HepG2 (cell line): ENCODE results near the gene PRKCD. TPM values are rescaled to one million over a fixed set of nuclear protein-coding genes. Genes with fewer than 3 reads are reported as not detected.
A peak's percentile ranks its signal among the peaks of the same experiment; 100 is the strongest.

Source experiments
- ATAC-seq: fragments of 200-7000 bp; cut with Tn5 transposase; 3 replicates; pipeline ENCODE4 v1.9.1; 2020; ENCODE audit warnings: mild to moderate bottlenecking, moderate library complexity
- BruUV-seq: library from RNA; stranded (reverse); fragments of 400-500 nt; replicated peaks from 2 replicates; lab custom pipeline; 2021; lab: Mats Ljungman, UMichigan
- CTCF ChIA-PET: fragments of 300-600 bp; formaldehyde crosslinking; extraction: SDS; loops from one replicate; lab custom pipeline; 2021; ENCODE audit warnings: low total read pairs, inconsistent platforms, low intra/inter-chr PET ratio; lab: Yijun Ruan, JAX
- POLR2A ChIA-PET: fragments of 350-600 bp; sonication (Branson Sonifier 250); formaldehyde crosslinking; loops from one replicate; lab custom pipeline; 2020; ENCODE audit warnings: antibody characterized with exemption, inconsistent platforms; lab: Yijun Ruan, JAX
- DNase-seq: peaks from one replicate; pipeline ENCODE4 v3.0.0-alpha.2; 2015; ENCODE audit warnings: low spot score
- FAIRE-seq: peaks from 3 replicates; lab custom pipeline; 2011; peaks lifted over from hg19 to GRCh38; lab: Jason Lieb, UNC
- H2AFZ ChIP-seq: one replicate; pipeline ENCODE4 v1.6.1; 2011; ENCODE audit warnings: low read length, inconsistent platforms
- H3K27ac ChIP-seq: fragments of 300-600 bp; 3 replicates; pipeline ENCODE4 v1.8.0; 2011; ENCODE audit warnings: mixed run types, mild to moderate bottlenecking, mixed read lengths, low read length, inconsistent platforms; ENCODE audit not compliant: insufficient read depth; ENCODE audit errors: extremely low read length
- H3K27me3 ChIP-seq, 2 experiments: fragments of 200-600 bp in 1 of 2; 2 replicates in 1 of 2; 3 replicates in 1 of 2; pipeline versions ENCODE4 v1.6.0 to v1.8.0; 2011; ENCODE audit warnings: low read length in 2 of 2, mild to moderate bottlenecking in 2 of 2, moderate library complexity in 2 of 2, inconsistent platforms in 1 of 2; ENCODE audit not compliant: insufficient read depth in 2 of 2, control insufficient read depth in 1 of 2
- H3K36me3 ChIP-seq, 2 experiments: fragments of 200-600 bp in 1 of 2; replicated peaks in 1 of 2; 2 replicates in 1 of 2; 3 replicates in 1 of 2; pipeline versions ENCODE4 v1.5.1 to v1.8.0; 2011; ENCODE audit warnings: low read length in 2 of 2, inconsistent platforms in 1 of 2; ENCODE audit not compliant: insufficient read depth in 2 of 2, control insufficient read depth in 1 of 2
- H3K4me1 ChIP-seq: 2 replicates; pipeline ENCODE4 v1.5.1; 2012; ENCODE audit warnings: low read length, inconsistent platforms; ENCODE audit not compliant: insufficient read depth
- H3K4me2 ChIP-seq: 2 replicates; pipeline ENCODE4 v1.6.0; 2011; ENCODE audit warnings: low read depth, low read length, inconsistent platforms
- H3K4me3 ChIP-seq, 3 experiments: fragments of 200-600 bp in 1 of 3; sonication (generic), shearing (Covaris generic) in 1 of 3; replicated peaks in 1 of 3; 2 replicates each; pipeline ENCODE4 v1.5.1; 2011 to 2016; ENCODE audit warnings: low read length in 3 of 3, inconsistent platforms in 2 of 3, low read depth in 2 of 3, mild to moderate bottlenecking in 2 of 3, control low read depth in 1 of 3, mixed read lengths in 1 of 3; ENCODE audit not compliant: insufficient read depth in 1 of 3
- H3K79me2 ChIP-seq: one replicate; pipeline ENCODE4 v1.6.1; 2011; ENCODE audit warnings: low read length, inconsistent platforms; ENCODE audit not compliant: insufficient read depth
- H3K9ac ChIP-seq: 2 replicates; pipeline ENCODE4 v1.6.0; 2011; ENCODE audit warnings: mild to moderate bottlenecking, low read depth, low read length, inconsistent platforms; ENCODE audit not compliant: insufficient read depth
- H3K9me3 ChIP-seq: 2 replicates; pipeline ENCODE4 v1.5.1; 2012; ENCODE audit warnings: mild to moderate bottlenecking, low read length
- H4K20me1 ChIP-seq: 2 replicates; pipeline ENCODE4 v1.6.0; 2011; ENCODE audit warnings: inconsistent platforms, mild to moderate bottlenecking, low read length, moderate library complexity; ENCODE audit not compliant: insufficient read depth
- CTCF ChIP-seq: sonication (generic); formaldehyde crosslinking; IDR thresholded peaks from 2 replicates; pipeline ENCODE4 v1.5.0; 2020; ENCODE audit warnings: mild to moderate bottlenecking, missing genetic modification reagents, moderate library complexity
- HDAC1 ChIP-seq: sonication (generic); formaldehyde crosslinking; IDR thresholded peaks from 2 replicates; pipeline ENCODE4 v1.5.1; 2020; ENCODE audit warnings: mild to moderate bottlenecking, missing genetic modification reagents
- KLF16 ChIP-seq, 2 experiments: sonication (generic) in 1 of 2; formaldehyde crosslinking in 1 of 2; IDR thresholded peaks; 2 replicates each; pipeline versions ENCODE4 v1.6.1 to v1.8.0; 2016 to 2023; ENCODE audit warnings: missing genetic modification reagents in 2 of 2, missing compliant biosample characterization in 1 of 2
- POGK ChIP-seq: sonication (generic); formaldehyde crosslinking; conservative IDR thresholded peaks from 2 replicates; pipeline ENCODE4 v1.8.0; 2022; ENCODE audit warnings: mild to moderate bottlenecking, moderate library complexity, missing genetic modification reagents
- TSC22D2 ChIP-seq: sonication (generic); formaldehyde crosslinking; IDR thresholded peaks from 2 replicates; pipeline ENCODE4 v1.5.1; 2020; ENCODE audit warnings: missing genetic modification reagents, mild to moderate bottlenecking, borderline replicate concordance
- ZFP41 ChIP-seq: sonication (generic); formaldehyde crosslinking; IDR thresholded peaks from 2 replicates; pipeline ENCODE4 v1.4.0; 2020; ENCODE audit warnings: mild to moderate bottlenecking, missing genetic modification reagents, borderline replicate concordance
- ZNF75D ChIP-seq: sonication (generic); formaldehyde crosslinking; IDR thresholded peaks from 2 replicates; pipeline ENCODE4 v1.8.1; 2023; ENCODE audit warnings: missing genetic modification reagents, mild to moderate bottlenecking, borderline replicate concordance
- ZNF777 ChIP-seq: sonication (generic); formaldehyde crosslinking; IDR thresholded peaks from 2 replicates; pipeline ENCODE4 v1.4.0; 2020; ENCODE audit warnings: missing genetic modification reagents
- WGBS: methylation state at CpG from one replicate; pipeline ENCODE4 v1.1.6; 2017; ENCODE audit warnings: low lambda C conversion rate; 5-methylcytosine and 5-hydroxymethylcytosine counted together
- in situ Hi-C: cut with HindIII; loops from 2 replicates; pipeline ENCODE4 v1.10.0; 2017; ENCODE audit warnings: low pct_unique_long_range_greater_than_20kb; ENCODE audit not compliant: extremely low pct_ligation_motif_present
- intact Hi-C: fragments of 100-400 bp; cut with micrococcal nuclease; formaldehyde crosslinking; loops from one replicate; pipeline ENCODE4 v1.10.0; 2022; ENCODE audit not compliant: unreplicated experiment
- polyA plus RNA-seq, 8 experiments: library from polyadenylated mRNA; depleted of rRNA in 3 of 8; stranded (reverse) in 7 of 8; unstranded in 1 of 8; fragments of >200 nt; fragmentation: Illumina TruSeq in 4 of 8; extraction: Trizol in 4 of 8; gene quantifications; 2 replicates each; pipeline versions ENCODE4 v1.2.1 to v1.2.3, GENCODE V29; 2011 to 2016; ENCODE audit warnings: low read depth in 4 of 8, missing spikeins in 1 of 8, mixed read lengths in 1 of 8; ENCODE audit not compliant: insufficient read depth in 1 of 8
- total RNA-seq, 5 experiments: library from RNA; depleted of rRNA; stranded (reverse); fragments of >200 nt; fragmentation: Illumina TruSeq; extraction: Trizol; gene quantifications; 2 replicates each; pipeline ENCODE4 v1.2.3, GENCODE V29; 2016; ENCODE audit warnings: low read depth in 1 of 5
- TF ChIP-seq, protein P1 (sequence below): sonication (generic); formaldehyde crosslinking; IDR thresholded peaks from 2 replicates; pipeline ENCODE4 v1.5.1; 2020; ENCODE audit warnings: mild to moderate bottlenecking, missing genetic modification reagents, moderate library complexity

The PRKCD gene
- total and polyA plus RNA-seq, 2 of the 13 experiments (the other 11 are each of a cell fraction or from before 2014, with no cell fraction given) = 1.6 to 40.7 TPM

DNA sequence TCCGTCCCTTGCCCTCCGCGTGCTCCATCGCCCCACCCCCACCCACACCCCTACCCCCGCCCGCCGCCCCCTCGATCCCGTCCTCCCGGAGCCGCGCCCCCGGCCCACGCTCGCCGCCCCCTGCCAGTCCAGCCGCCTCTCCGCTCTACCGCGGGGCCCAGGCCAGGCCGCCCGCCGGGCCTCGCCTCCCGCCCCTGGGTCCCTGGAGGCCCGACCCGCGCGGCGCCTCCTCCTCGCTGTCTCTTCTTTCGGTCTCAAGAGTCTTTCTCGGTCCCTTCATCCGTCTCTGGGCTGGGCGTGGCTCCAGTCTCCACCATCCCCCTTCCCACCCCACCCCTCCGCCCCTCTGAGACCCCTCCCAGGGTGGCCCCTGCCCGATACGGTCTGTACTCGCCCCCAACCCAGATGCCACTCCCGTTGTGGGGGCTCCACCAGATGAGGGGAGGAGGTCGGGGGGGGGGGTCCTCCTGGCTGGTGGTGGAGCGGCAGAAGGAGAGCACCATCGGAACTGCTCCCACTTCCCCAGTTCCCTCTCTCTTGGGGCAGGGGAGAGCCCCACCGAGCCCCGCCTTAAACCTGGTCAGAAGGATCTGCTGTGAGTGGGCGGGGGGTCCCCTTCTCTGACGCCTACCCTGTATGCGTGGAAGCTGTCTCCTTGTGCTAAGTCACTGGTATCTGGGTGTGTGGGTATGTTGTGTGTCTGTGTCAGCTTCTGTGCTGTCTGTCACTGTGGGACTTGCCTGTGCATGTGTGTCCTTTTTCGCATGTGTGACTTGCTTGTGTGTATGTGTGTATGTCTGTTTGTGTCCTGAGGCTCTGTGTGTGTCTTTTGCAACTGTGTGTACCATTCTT lies 1.0 kb downstream of the PRKCD start (continued):
- TF ChIP-seq POGK (CRISPR knock-in tag) = no peak
- no peak for TF ChIP-seq KLF16 (CRISPR knock-in tag; IDR thresholded peaks at IDR 0.05)
- no peak for TF ChIP-seq TSC22D2 (CRISPR knock-in tag)
- TF ChIP-seq HDAC1 = peak; percentile 42; the same call in 1 of the 2 replicates
- no peak for TF ChIP-seq ZFP41 (CRISPR knock-in tag)

GRCh38 chr3:53162672-53163443 lies 1.8 kb downstream of the PRKCD start:
- H3K27me3 ChIP-seq = no peaks in the 10 kb centered on the region
- peaks cover 19% of the 10 kb centered on the region for H3K79me2 ChIP-seq
- H3K27ac ChIP-seq = peak overlapping the region; percentile 17
- peaks cover 3% of the 10 kb centered on the region for H4K20me1 ChIP-seq
- in situ Hi-C loops (no loop called here), intact Hi-C loops (no loop called here)
- WGBS = 54% methylated on average over 12 of the region's 12 CpGs
- BruUV-seq = no TSS peak
- POLR2A ChIA-PET = interaction anchor here (1.1 kb wide), 2 partner anchors 15 to 28 kb away, joined by 3 read pairs; no protein-coding TSS in a partner anchor
- H3K9ac ChIP-seq = peak overlapping the region; percentile 69; the same call in 1 of the 2 replicates
- FAIRE-seq (peak; percentile 47), DNase-seq (no peak), ATAC-seq (no peak)
- H3K4me2 ChIP-seq = peak overlapping the region; percentile 99
- CTCF ChIA-PET = interaction anchor here (1.2 kb wide), 1 partner anchor 33 kb away, joined by 4 read pairs; no protein-coding TSS in a partner anchor
- H2AFZ ChIP-seq = no peak overlapping the region
- peak overlapping the region; percentile 65 to 97 (median 87) for H3K4me3 ChIP-seq
- H3K9me3 ChIP-seq = no peaks in the 10 kb centered on the region
- peaks cover 66% of the 10 kb centered on the region for H3K4me1 ChIP-seq
- peaks cover 4 to 6% of the 10 kb centered on the region in 2 experiments; a peak in 2 of 5 replicates for H3K36me3 ChIP-seq
- no peak for TF ChIP-seq ZNF777 (CRISPR knock-in tag)
- TF ChIP-seq CTCF (CRISPR knock-in tag) = peak; percentile 16; the same call in 1 of the 2 replicates
- TF ChIP-seq ZNF75D (CRISPR knock-in tag) = no peak
- TF ChIP-seq, protein P1, sequence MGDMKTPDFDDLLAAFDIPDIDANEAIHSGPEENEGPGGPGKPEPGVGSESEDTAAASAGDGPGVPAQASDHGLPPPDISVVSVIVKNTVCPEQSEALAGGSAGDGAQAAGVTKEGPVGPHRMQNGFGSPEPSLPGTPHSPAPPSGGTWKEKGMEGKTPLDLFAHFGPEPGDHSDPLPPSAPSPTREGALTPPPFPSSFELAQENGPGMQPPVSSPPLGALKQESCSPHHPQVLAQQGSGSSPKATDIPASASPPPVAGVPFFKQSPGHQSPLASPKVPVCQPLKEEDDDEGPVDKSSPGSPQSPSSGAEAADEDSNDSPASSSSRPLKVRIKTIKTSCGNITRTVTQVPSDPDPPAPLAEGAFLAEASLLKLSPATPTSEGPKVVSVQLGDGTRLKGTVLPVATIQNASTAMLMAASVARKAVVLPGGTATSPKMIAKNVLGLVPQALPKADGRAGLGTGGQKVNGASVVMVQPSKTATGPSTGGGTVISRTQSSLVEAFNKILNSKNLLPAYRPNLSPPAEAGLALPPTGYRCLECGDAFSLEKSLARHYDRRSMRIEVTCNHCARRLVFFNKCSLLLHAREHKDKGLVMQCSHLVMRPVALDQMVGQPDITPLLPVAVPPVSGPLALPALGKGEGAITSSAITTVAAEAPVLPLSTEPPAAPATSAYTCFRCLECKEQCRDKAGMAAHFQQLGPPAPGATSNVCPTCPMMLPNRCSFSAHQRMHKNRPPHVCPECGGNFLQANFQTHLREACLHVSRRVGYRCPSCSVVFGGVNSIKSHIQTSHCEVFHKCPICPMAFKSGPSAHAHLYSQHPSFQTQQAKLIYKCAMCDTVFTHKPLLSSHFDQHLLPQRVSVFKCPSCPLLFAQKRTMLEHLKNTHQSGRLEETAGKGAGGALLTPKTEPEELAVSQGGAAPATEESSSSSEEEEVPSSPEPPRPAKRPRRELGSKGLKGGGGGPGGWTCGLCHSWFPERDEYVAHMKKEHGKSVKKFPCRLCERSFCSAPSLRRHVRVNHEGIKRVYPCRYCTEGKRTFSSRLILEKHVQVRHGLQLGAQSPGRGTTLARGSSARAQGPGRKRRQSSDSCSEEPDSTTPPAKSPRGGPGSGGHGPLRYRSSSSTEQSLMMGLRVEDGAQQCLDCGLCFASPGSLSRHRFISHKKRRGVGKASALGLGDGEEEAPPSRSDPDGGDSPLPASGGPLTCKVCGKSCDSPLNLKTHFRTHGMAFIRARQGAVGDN = 0 out of 2 replicates have a peak, but pooled peaks have one; percentile 21
